A549 treated with ZK216348 at 1 μM for 4 hours (cell line): ENCODE results near the gene TAF1D. TPM values are rescaled to one million over a fixed set of nuclear protein-coding genes. Genes with fewer than 3 reads are reported as not detected.

Experiments
- total RNA-seq: library from RNA; stranded (reverse); fragments of 200-300 nt; extraction: Qiagen RNA extraction; gene quantifications from 5 replicates; pipeline ENCODE4 v1.2.3, GENCODE V29; 2022; ENCODE audit warnings: low read depth

Gene TAF1D
- total RNA-seq, result 79.8 to 144 TPM (median 93.5 TPM) in 5 replicates

DNA sequence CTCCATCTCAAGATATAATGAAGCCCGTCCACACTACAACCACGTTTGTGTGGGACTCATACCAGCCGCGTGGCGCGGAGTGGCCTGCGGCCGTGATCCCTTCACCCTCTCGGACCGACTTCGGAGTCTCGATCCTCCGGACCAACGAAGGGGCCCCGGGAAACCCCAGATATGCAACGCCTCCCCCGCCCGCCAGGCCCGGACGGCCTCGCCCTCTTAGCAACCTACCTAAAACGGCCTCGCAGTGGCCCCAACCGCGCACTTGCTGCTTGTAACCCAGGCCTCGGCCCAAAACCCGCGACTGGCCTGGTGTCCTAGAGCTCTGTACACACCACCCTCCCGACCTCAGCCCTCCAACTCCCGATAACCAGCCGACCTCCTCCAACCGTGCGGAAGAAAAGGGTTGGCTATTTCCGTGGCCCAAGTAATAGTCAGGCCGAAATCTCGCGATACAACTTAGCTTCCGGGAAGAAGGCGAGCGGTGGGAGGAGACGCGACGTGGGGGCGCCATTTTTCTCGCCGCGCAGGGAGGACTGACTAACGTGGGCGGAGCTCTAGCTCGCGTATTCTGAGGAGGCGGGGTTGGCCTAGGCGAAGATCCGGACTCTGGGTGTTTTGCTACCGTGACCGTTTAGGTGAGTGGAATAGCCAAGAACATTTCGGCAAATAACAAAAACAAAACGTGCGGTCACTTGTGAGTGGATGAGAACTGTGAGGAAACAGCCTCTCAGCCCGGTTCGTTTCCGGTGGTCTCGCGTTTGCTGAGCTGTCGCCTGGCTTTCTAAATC lies at the start of gene TAF1D, which contains the start of gene C11orf54:
TAF1D (minus strand) TSS at position 402 of the 788 bp plus-strand sequence. CDS start 2,191 bp downstream, outside the sequence.
C11orf54 (plus strand) TSS at position 579 of the 788 bp plus-strand sequence. CDS start 5,722 bp downstream, outside the sequence.

GRCh38 chr11:93784145-93784934 lies 43.0 kb upstream of the TAF1D start, which contains the start of gene MED17:
TSS of gene MED17 (plus strand) at chr11:93784282. CDS start at chr11:93784514, 232 bp downstream.

Other genes with a start within 250 kb of the TAF1D start
- 16.7 to 22.2 TPM (median 19.7 TPM) in 5 replicates for gene SMCO4, start 198.1 kb downstream of the TAF1D start, total RNA-seq
- 5.4 to 7.5 TPM (median 6.8 TPM) in 5 replicates for gene CEP295, start 79.8 kb downstream of the TAF1D start, total RNA-seq
- gene C11orf54, start 177 bp upstream of the TAF1D start, total RNA-seq, result 10.2 to 14.7 TPM (median 11.7 TPM) in 5 replicates
- gene MED17, start 42.8 kb upstream of the TAF1D start, total RNA-seq, result 18.7 to 21.4 TPM (median 19.9 TPM) in 5 replicates
- gene VSTM5, start 109.1 kb upstream of the TAF1D start, total RNA-seq, result not detected in 5 replicates